Endodermal cell (in vitro differentiated cells): Measurements from ENCODE around the gene ARHGAP12. TPM values are rescaled to one million over a fixed set of nuclear protein-coding genes. Genes with fewer than 3 reads are reported as not detected.

Experiments
- DNase-seq: peaks from one replicate; pipeline ENCODE4 v3.0.0-alpha.2; 2017
- H3K27ac ChIP-seq: 2 replicates; pipeline ENCODE4 v1.5.1; 2013; ENCODE audit warnings: mild to moderate bottlenecking, low read depth, low read length, moderate library complexity
- H3K27me3 ChIP-seq: 2 replicates; pipeline ENCODE4 v1.6.1; 2013; ENCODE audit warnings: mild to moderate bottlenecking, low read length, moderate library complexity; ENCODE audit not compliant: insufficient read depth, control insufficient read depth, poor library complexity, severe bottlenecking
- H3K36me3 ChIP-seq: 2 replicates; pipeline ENCODE4 v1.7.0; 2013; ENCODE audit warnings: mild to moderate bottlenecking, low read length, moderate library complexity; ENCODE audit not compliant: control insufficient read depth, insufficient read depth
- H3K4me1 ChIP-seq: one replicate; pipeline ENCODE4 v1.7.0; 2013; ENCODE audit warnings: low read length; ENCODE audit not compliant: control insufficient read depth, insufficient read depth
- H3K4me3 ChIP-seq: 2 replicates; pipeline ENCODE4 v1.5.1; 2013; ENCODE audit warnings: mild to moderate bottlenecking, low read length, moderate library complexity
- H3K9ac ChIP-seq: 2 replicates; pipeline ENCODE4 v1.6.1; 2013; ENCODE audit warnings: mild to moderate bottlenecking, low read length, moderate library complexity; ENCODE audit not compliant: poor library complexity, severe bottlenecking; ENCODE audit errors: extremely low read depth
- H3K9me3 ChIP-seq: 2 replicates; pipeline ENCODE4 v1.6.1; 2013; ENCODE audit warnings: mild to moderate bottlenecking, low read length, moderate library complexity; ENCODE audit not compliant: control insufficient read depth
- H3K27ac Mint-ChIP-seq: 2 replicates; pipeline ENCODE4 v1.8.0; 2020; ENCODE audit warnings: mixed read lengths
- H3K27me3 Mint-ChIP-seq: 2 replicates; pipeline ENCODE4 v1.8.0; 2021; ENCODE audit warnings: mild to moderate bottlenecking, mixed read lengths; ENCODE audit not compliant: insufficient read depth
- H3K36me3 Mint-ChIP-seq: 2 replicates; pipeline ENCODE4 v1.8.0; 2020; ENCODE audit warnings: low read depth, mixed read lengths
- H3K4me1 Mint-ChIP-seq: 2 replicates; pipeline ENCODE4 v1.8.0; 2020; ENCODE audit warnings: mixed read lengths
- H3K4me3 Mint-ChIP-seq: 2 replicates; pipeline ENCODE4 v1.8.0; 2020; ENCODE audit warnings: mild to moderate bottlenecking, moderate library complexity, mixed read lengths
- H3K9me3 Mint-ChIP-seq: 2 replicates; pipeline ENCODE4 v1.8.0; 2020; ENCODE audit warnings: mild to moderate bottlenecking, mixed read lengths
- CTCF ChIP-seq: fragments of 200-600 bp; sonication (generic); conservative IDR thresholded peaks from 2 replicates; pipeline ENCODE4 v1.5.0; 2021; ENCODE audit warnings: antibody characterized with exemption, mild to moderate bottlenecking
- WGBS, 2 experiments: methylation state at CpG; one replicate each; pipeline versions ENCODE4 v1.1.5 to v1.1.7; 2013; ENCODE audit warnings: missing lambda C conversion rate in 2 of 2, mixed read lengths in 1 of 2; ENCODE audit not compliant: insufficient coverage in 1 of 2, insufficient read length in 1 of 2; 5-methylcytosine and 5-hydroxymethylcytosine counted together
- total RNA-seq, 2 donors: library from RNA; stranded (reverse); fragmentation: NEBNext Ultra II Directional in 1 of 2; extraction: Animal tissue kit (Norgen Biotek cat#: 25700) in 1 of 2; gene quantifications; 2 replicates in 1 of 2; 3 replicates in 1 of 2; pipeline ENCODE4 v1.2.1, GENCODE V29; 2021

Gene ARHGAP12
- total RNA-seq, 2 donors from 2014 or later, result 49.6 to 49.8 TPM

GRCh38 chr10:31921031-31921430 lies 7.6 kb downstream of the ARHGAP12 start:
- WGBS, 2 experiments, result 83 to 100% methylated on average over 2 to 4 of the region's 4 CpGs
- H3K27me3 Mint-ChIP-seq, result no peaks in the 10 kb centered on the region
- H3K4me3 ChIP-seq, result no peak overlapping the region
- H3K27me3 ChIP-seq, result no peaks in the 10 kb centered on the region
- no peak for TF ChIP-seq CTCF
- DNase-seq, result no peak
- H3K36me3 ChIP-seq, result peaks cover 10% of the 10 kb centered on the region
- no peak overlapping the region for H3K4me3 Mint-ChIP-seq
- peaks cover 15% of the 10 kb centered on the region for H3K9me3 ChIP-seq
- H3K9ac ChIP-seq, result no peak overlapping the region
- peaks cover 15% of the 10 kb centered on the region for H3K36me3 Mint-ChIP-seq
- no peaks in the 10 kb centered on the region for H3K9me3 Mint-ChIP-seq
- no peak overlapping the region for H3K27ac ChIP-seq
- H3K27ac Mint-ChIP-seq, result peak overlapping the region; percentile 74
- peaks cover 2% of the 10 kb centered on the region for H3K4me1 ChIP-seq
- H3K4me1 Mint-ChIP-seq, result peaks cover 12% of the 10 kb centered on the region

GRCh38 chr10:31920538-31920937 lies 8.1 kb downstream of the ARHGAP12 start:
- Histone ChIP-seq H3K9ac (no peak overlapping the region), H3K27me3 (no peaks in the 10 kb centered on the region), H3K36me3 (peaks cover 10% of the 10 kb centered on the region), H3K9me3 (peaks cover 15% of the 10 kb centered on the region), H3K27ac (no peak overlapping the region), H3K4me1 (no peaks in the 10 kb centered on the region), H3K4me3 (no peak overlapping the region)
- 100% methylated on average over 1 to 2 of the region's 2 CpGs for WGBS, 2 experiments
- TF ChIP-seq CTCF, result no peak
- DNase-seq, result no peak
- no peak overlapping the region for H3K4me3 Mint-ChIP-seq
- H3K27ac Mint-ChIP-seq, result no peak overlapping the region
- peaks cover 10% of the 10 kb centered on the region for H3K4me1 Mint-ChIP-seq
- H3K9me3 Mint-ChIP-seq, result no peaks in the 10 kb centered on the region
- no peaks in the 10 kb centered on the region for H3K27me3 Mint-ChIP-seq
- peaks cover 15% of the 10 kb centered on the region for H3K36me3 Mint-ChIP-seq

- WGBS, 2 experiments, result 86 to 100% methylated on average over 1 to 2 of the region's 2 CpGs
- H3K4me3 ChIP-seq, result no peak overlapping the region
- Mint-ChIP-seq H3K36me3 (peaks cover 14% of the 10 kb centered on the region), H3K27ac (no peak overlapping the region), H3K9me3 (no peaks in the 10 kb centered on the region), H3K4me1 (peaks cover 14% of the 10 kb centered on the region), H3K4me3 (no peak overlapping the region), H3K27me3 (no peaks in the 10 kb centered on the region)
- H3K9ac ChIP-seq, result no peak overlapping the region
- H3K36me3 ChIP-seq, result peaks cover 15% of the 10 kb centered on the region
- no peaks in the 10 kb centered on the region for H3K4me1 ChIP-seq
- DNase-seq, result no peak
- H3K27ac ChIP-seq, result no peak overlapping the region
- TF ChIP-seq CTCF, result no peak
- no peaks in the 10 kb centered on the region for H3K27me3 ChIP-seq
- H3K9me3 ChIP-seq, result peaks cover 11% of the 10 kb centered on the region
These were observed 9.8 kb downstream of the ARHGAP12 start for GRCh38 chr10:31918671-31919409.
